ENCODE results near the gene SFT2D2. TPM values are rescaled to one million over a fixed set of nuclear protein-coding genes. Genes with fewer than 3 reads are reported as not detected.

SFT2D2 gene
- total RNA-seq, 2 experiments from 2014 or later, result 25.2 to 42.3 TPM

GRCh38 chr1:168243198-168243597 lies 17.4 kb downstream of the SFT2D2 start:
- Mint-ChIP-seq H3K9me3 (ENCODE audit: low read depth) (no peaks in the 10 kb centered on the region), H3K36me3 (ENCODE audit: low read depth) (peaks cover 87% of the 10 kb centered on the region), H3K27ac (no peak overlapping the region), H3K27me3 (no peaks in the 10 kb centered on the region), H3K4me3 (no peak overlapping the region), H3K4me1 (peaks cover 37% of the 10 kb centered on the region)
- no peak for DNase-seq
- ATAC-seq, result no peak
- intact Hi-C loops (cut with DNase I, micrococcal nuclease), result no loop called here
- POLR2A ChIA-PET, result interaction anchor here (0.7 to 1.4 kb wide), 2 partner anchors 17 to 63 kb away, joined by 3 read pairs; partner anchors contain the start of gene SFT2D2
- CTCF ChIA-PET, result no interaction called here

GRCh38 chr1:168243636-168244212 lies 17.9 kb downstream of the SFT2D2 start:
- ChIA-PET POLR2A (interaction anchor here (0.7 to 1.4 kb wide), 3 partner anchors 17 to 64 kb away, joined by 3 to 11 read pairs (median 3); partner anchors contain the start of gene SFT2D2), CTCF (no interaction called here)
- Mint-ChIP-seq H3K4me3 (no peak overlapping the region), H3K4me1 (peaks cover 38% of the 10 kb centered on the region), H3K9me3 (ENCODE audit: low read depth) (no peaks in the 10 kb centered on the region), H3K27me3 (no peaks in the 10 kb centered on the region), H3K27ac (no peak overlapping the region), H3K36me3 (ENCODE audit: low read depth) (peaks cover 90% of the 10 kb centered on the region)
- DNase-seq (no peak), ATAC-seq (no peak)
- intact Hi-C loops (cut with DNase I, micrococcal nuclease), result no loop called here

- POLR2A ChIA-PET, result no interaction called here
- H3K27me3 Mint-ChIP-seq, result no peaks in the 10 kb centered on the region
- ATAC-seq (no peak), DNase-seq (no peak)
- H3K9me3 Mint-ChIP-seq (ENCODE audit: low read depth), result no peaks in the 10 kb centered on the region
- no peak overlapping the region for H3K4me3 Mint-ChIP-seq
- H3K27ac Mint-ChIP-seq, result no peak overlapping the region
- intact Hi-C loops (cut with DNase I, micrococcal nuclease), result no loop called here
- CTCF ChIA-PET, result no interaction called here
- peaks cover 38% of the 10 kb centered on the region for H3K4me1 Mint-ChIP-seq
- peaks cover 83% of the 10 kb centered on the region for H3K36me3 Mint-ChIP-seq (ENCODE audit: low read depth)
Measured at GRCh38 chr1:168245042-168245441, 19.2 kb downstream of the SFT2D2 start.

GRCh38 chr1:168246506-168246905 lies 20.7 kb downstream of the SFT2D2 start:
- H3K4me1 Mint-ChIP-seq, result peaks cover 38% of the 10 kb centered on the region
- ATAC-seq, result no peak
- POLR2A ChIA-PET, result no interaction called here

GRCh38 chr1:168252204-168252733 lies 26.5 kb downstream of the SFT2D2 start:
- ChIA-PET CTCF (interaction anchor here (0.7 to 1.1 kb wide), 2 partner anchors 30 to 538 kb away, joined by 3 read pairs; no protein-coding TSS in a partner anchor), POLR2A (no interaction called here)
- Mint-ChIP-seq H3K36me3 (ENCODE audit: low read depth) (peaks cover 56% of the 10 kb centered on the region), H3K27ac (no peak overlapping the region), H3K4me3 (no peak overlapping the region), H3K4me1 (peaks cover 8% of the 10 kb centered on the region), H3K27me3 (no peaks in the 10 kb centered on the region), H3K9me3 (ENCODE audit: low read depth) (peaks cover 8% of the 10 kb centered on the region)
- ATAC-seq (no peak), DNase-seq (no peak)
- intact Hi-C loops (cut with DNase I, micrococcal nuclease), result no loop called here

More at GRCh38 chr1:168246506-168246905, 20.7 kb downstream of the SFT2D2 start:
- intact Hi-C loops (cut with DNase I, micrococcal nuclease), result no loop called here
- Mint-ChIP-seq H3K27me3 (no peaks in the 10 kb centered on the region), H3K27ac (no peak overlapping the region), H3K4me3 (no peak overlapping the region), H3K36me3 (ENCODE audit: low read depth) (peaks cover 71% of the 10 kb centered on the region), H3K9me3 (ENCODE audit: low read depth) (no peaks in the 10 kb centered on the region)
- CTCF ChIA-PET, result interaction anchor here (0.6 to 1.6 kb wide), 5 partner anchors 9 to 71 kb away, joined by 4 to 5 read pairs (median 4); partner anchors contain the start of gene TBX19
- no peak for DNase-seq

GRCh38 chr1:168256164-168256563 lies 30.4 kb downstream of the SFT2D2 start:
- DNase-seq (no peak), ATAC-seq (no peak)
- H3K27me3 Mint-ChIP-seq, result no peaks in the 10 kb centered on the region
- ChIA-PET CTCF (interaction anchor here (0.7 to 1.0 kb wide), 3 partner anchors 11 to 78 kb away, joined by 3 to 4 read pairs (median 3); no protein-coding TSS in a partner anchor), POLR2A (no interaction called here)
- intact Hi-C loops (cut with DNase I, micrococcal nuclease), result no loop called here
- H3K9me3 Mint-ChIP-seq (ENCODE audit: low read depth), result peaks cover 8% of the 10 kb centered on the region
- peaks cover 49% of the 10 kb centered on the region for H3K36me3 Mint-ChIP-seq (ENCODE audit: low read depth)
- H3K4me3 Mint-ChIP-seq, result no peak overlapping the region
- H3K4me1 Mint-ChIP-seq, result peaks cover 16% of the 10 kb centered on the region
- no peak overlapping the region for H3K27ac Mint-ChIP-seq

- peaks cover 48% of the 10 kb centered on the region for H3K36me3 Mint-ChIP-seq (ENCODE audit: low read depth)
- CTCF ChIA-PET, result interaction anchor here (0.8 to 1.3 kb wide), 2 partner anchors 9 to 91 kb away, joined by 3 to 6 read pairs; no protein-coding TSS in a partner anchor
Measured at GRCh38 chr1:168257397-168257796, 31.6 kb downstream of the SFT2D2 start.

GRCh38 chr1:168259567-168259966 lies 33.8 kb downstream of the SFT2D2 start:
- DNase-seq (no peak), ATAC-seq (no peak)
- H3K27me3 Mint-ChIP-seq, result no peaks in the 10 kb centered on the region
- H3K4me1 Mint-ChIP-seq, result peaks cover 21% of the 10 kb centered on the region
- H3K4me3 Mint-ChIP-seq, result no peak overlapping the region
- H3K9me3 Mint-ChIP-seq (ENCODE audit: low read depth), result peaks cover 10% of the 10 kb centered on the region
- H3K27ac Mint-ChIP-seq, result no peak overlapping the region
- ChIA-PET POLR2A (no interaction called here), CTCF (interaction anchor here (0.8 to 1.1 kb wide), 3 partner anchors 24 to 305 kb away, joined by 3 to 4 read pairs (median 3); no protein-coding TSS in a partner anchor)
- H3K36me3 Mint-ChIP-seq (ENCODE audit: low read depth), result peaks cover 48% of the 10 kb centered on the region
- intact Hi-C loops (cut with DNase I, micrococcal nuclease), result no loop called here

More at GRCh38 chr1:168257397-168257796, 31.6 kb downstream of the SFT2D2 start:
- POLR2A ChIA-PET, result no interaction called here
- no peak for DNase-seq
- no peak for ATAC-seq
- intact Hi-C loops (cut with DNase I, micrococcal nuclease), result no loop called here
- Mint-ChIP-seq H3K4me1 (peaks cover 21% of the 10 kb centered on the region), H3K27ac (no peak overlapping the region), H3K27me3 (no peaks in the 10 kb centered on the region), H3K4me3 (no peak overlapping the region), H3K9me3 (ENCODE audit: low read depth) (peaks cover 8% of the 10 kb centered on the region)

GRCh38 chr1:168260393-168260792 lies 34.6 kb downstream of the SFT2D2 start:
- no peak for ATAC-seq
- H3K27ac Mint-ChIP-seq, result no peak overlapping the region
- H3K27me3 Mint-ChIP-seq, result no peaks in the 10 kb centered on the region
- no peak for DNase-seq
- H3K4me3 Mint-ChIP-seq, result no peak overlapping the region
- H3K4me1 Mint-ChIP-seq, result peaks cover 21% of the 10 kb centered on the region
- H3K9me3 Mint-ChIP-seq (ENCODE audit: low read depth), result peaks cover 9% of the 10 kb centered on the region
- POLR2A ChIA-PET, result no interaction called here
- peaks cover 43% of the 10 kb centered on the region for H3K36me3 Mint-ChIP-seq (ENCODE audit: low read depth)
- CTCF ChIA-PET, result interaction anchor here (0.8 kb wide), 1 partner anchor 25 kb away, joined by 4 read pairs; no protein-coding TSS in a partner anchor
- intact Hi-C loops (cut with DNase I, micrococcal nuclease), result no loop called here

- POLR2A ChIA-PET, result no interaction called here
Measured at GRCh38 chr1:168261390-168261789, 35.6 kb downstream of the SFT2D2 start.

GRCh38 chr1:168263130-168263529 lies 37.3 kb downstream of the SFT2D2 start:
- H3K4me3 Mint-ChIP-seq, result no peak overlapping the region
- no peak for DNase-seq
- ATAC-seq, result no peak
- H3K9me3 Mint-ChIP-seq (ENCODE audit: low read depth), result peaks cover 2% of the 10 kb centered on the region
- intact Hi-C loops (cut with DNase I, micrococcal nuclease), result no loop called here
- no peak overlapping the region for H3K27ac Mint-ChIP-seq
- peaks cover 21% of the 10 kb centered on the region for H3K4me1 Mint-ChIP-seq
- CTCF ChIA-PET, result interaction anchor here (1.0 kb wide), 1 partner anchor 80 kb away, joined by 3 read pairs; no protein-coding TSS in a partner anchor
- POLR2A ChIA-PET, result no interaction called here
- peaks cover 27% of the 10 kb centered on the region for H3K36me3 Mint-ChIP-seq (ENCODE audit: low read depth)
- no peaks in the 10 kb centered on the region for H3K27me3 Mint-ChIP-seq

More at GRCh38 chr1:168261390-168261789, 35.6 kb downstream of the SFT2D2 start:
- DNase-seq (no peak), ATAC-seq (no peak)
- Mint-ChIP-seq H3K9me3 (ENCODE audit: low read depth) (peaks cover 4% of the 10 kb centered on the region), H3K4me1 (peaks cover 21% of the 10 kb centered on the region), H3K4me3 (no peak overlapping the region), H3K27me3 (no peaks in the 10 kb centered on the region), H3K27ac (no peak overlapping the region), H3K36me3 (ENCODE audit: low read depth) (peaks cover 38% of the 10 kb centered on the region)
- intact Hi-C loops (cut with DNase I, micrococcal nuclease), result no loop called here
- CTCF ChIA-PET, result no interaction called here

GRCh38 chr1:168264296-168264695 lies 38.5 kb downstream of the SFT2D2 start:
- DNase-seq, result no peak
- Mint-ChIP-seq H3K36me3 (ENCODE audit: low read depth) (peaks cover 26% of the 10 kb centered on the region), H3K4me3 (no peak overlapping the region), H3K4me1 (peaks cover 19% of the 10 kb centered on the region), H3K9me3 (ENCODE audit: low read depth) (peaks cover 2% of the 10 kb centered on the region), H3K27ac (no peak overlapping the region), H3K27me3 (no peaks in the 10 kb centered on the region)
- ChIA-PET POLR2A (no interaction called here), CTCF (interaction anchor here (0.6 kb wide), 1 partner anchor 455 kb away, joined by 3 read pairs; no protein-coding TSS in a partner anchor)
- intact Hi-C loops (cut with DNase I, micrococcal nuclease), result no loop called here
- ATAC-seq, result no peak

Measured in activated CD4-positive, alpha-beta T cell treated with anti-CD3 and anti-CD28 coated beads for 36 hours (primary cell).